WTC11 (cell line): ENCODE measurements around the gene KRT6A. TPM values are rescaled to one million over a fixed set of nuclear protein-coding genes. Genes with fewer than 3 reads are reported as not detected.

Source experiments
- ATAC-seq: fragments of 200-7000 bp; cut with Tn5 transposase; 2 replicates; pipeline ENCODE4 v1.10.0; 2021; ENCODE audit warnings: mild to moderate bottlenecking, moderate library complexity
- CTCF ChIA-PET: fragments of 300-600 bp; sonication (Branson Sonifier 250); formaldehyde crosslinking; loops from one replicate; lab custom pipeline; 2021; ENCODE audit warnings: antibody characterized with exemption; lab: Charles Lee
- POLR2A ChIA-PET: fragments of 350-600 bp; sonication (Branson Sonifier 250); formaldehyde crosslinking; loops from one replicate; lab custom pipeline; 2021; ENCODE audit warnings: antibody characterized with exemption; lab: Charles Lee
- DNase-seq: peaks from one replicate; pipeline ENCODE4 v3.0.0; 2021; ENCODE audit warnings: low spot score
- H3K27ac Mint-ChIP-seq: 2 replicates; pipeline ENCODE4 v1.8.0; 2021; ENCODE audit warnings: mixed read lengths
- H3K27me3 Mint-ChIP-seq: 2 replicates; pipeline ENCODE4 v1.8.0; 2021; ENCODE audit warnings: low read depth, mild to moderate bottlenecking, moderate library complexity, mixed read lengths
- H3K36me3 Mint-ChIP-seq: 2 replicates; pipeline ENCODE4 v1.8.0; 2021; ENCODE audit warnings: mixed read lengths
- H3K4me1 Mint-ChIP-seq: 2 replicates; pipeline ENCODE4 v1.8.0; 2022; ENCODE audit warnings: mixed read lengths
- H3K4me3 Mint-ChIP-seq: 2 replicates; pipeline ENCODE4 v1.8.0; 2021; ENCODE audit warnings: mild to moderate bottlenecking, moderate library complexity, mixed read lengths
- H3K9me3 Mint-ChIP-seq: 2 replicates; pipeline ENCODE4 v1.8.0; 2021; ENCODE audit warnings: mixed read lengths
- ATF1 ChIP-seq: sonication (generic); formaldehyde crosslinking; IDR thresholded peaks from 2 replicates; pipeline ENCODE4 v1.8.1; 2023; ENCODE audit warnings: mild to moderate bottlenecking, moderate library complexity, missing genetic modification reagents
- ESRRA ChIP-seq: sonication (generic); formaldehyde crosslinking; IDR thresholded peaks from 2 replicates; pipeline ENCODE4 v1.8.1; 2022; ENCODE audit warnings: mild to moderate bottlenecking, missing genetic modification reagents, borderline replicate concordance
- ETV6 ChIP-seq: sonication (generic); formaldehyde crosslinking; IDR thresholded peaks from 2 replicates; pipeline ENCODE4 v1.8.1; 2022; ENCODE audit warnings: mild to moderate bottlenecking, missing genetic modification reagents
- FOXJ3 ChIP-seq: sonication (generic); formaldehyde crosslinking; IDR thresholded peaks from 2 replicates; pipeline ENCODE4 v1.9.0; 2021; ENCODE audit warnings: missing genetic modification reagents, mild to moderate bottlenecking, borderline replicate concordance
- FOXK1 ChIP-seq: sonication (generic); formaldehyde crosslinking; IDR thresholded peaks from 2 replicates; pipeline ENCODE4 v1.8.0; 2022; ENCODE audit warnings: mild to moderate bottlenecking, moderate library complexity, missing genetic modification reagents
- GABPB1 ChIP-seq: sonication (generic); formaldehyde crosslinking; IDR thresholded peaks from 2 replicates; pipeline ENCODE4 v1.8.1; 2023; ENCODE audit warnings: mild to moderate bottlenecking, missing genetic modification reagents
- GRHL2 ChIP-seq: fragments of 250-450 bp; sonication (Bioruptor Pico); IDR thresholded peaks from 2 replicates; pipeline ENCODE4 v1.8.0; 2022; ENCODE audit warnings: mild to moderate bottlenecking, moderate library complexity; ENCODE audit not compliant: insufficient replicate concordance, severe bottlenecking
- GTF2I ChIP-seq: fragments of 250-450 bp; sonication (Bioruptor Pico); conservative IDR thresholded peaks from 2 replicates; pipeline ENCODE4 v1.4.0; 2021; ENCODE audit warnings: mild to moderate bottlenecking
- JAZF1 ChIP-seq: fragments of 250-450 bp; sonication (Bioruptor Pico); IDR thresholded peaks from 2 replicates; pipeline ENCODE4 v1.9.0; 2021; ENCODE audit warnings: moderate library complexity, mild to moderate bottlenecking, inconsistent platforms
- MXD4 ChIP-seq: fragments of 250-450 bp; sonication (Bioruptor Pico); IDR thresholded peaks from 2 replicates; pipeline ENCODE4 v1.8.0; 2021; ENCODE audit warnings: mild to moderate bottlenecking, moderate library complexity, borderline replicate concordance
- NFATC4 ChIP-seq: fragments of 250-450 bp; sonication (Bioruptor Pico); IDR thresholded peaks from 2 replicates; pipeline ENCODE4 v1.9.0; 2021; ENCODE audit warnings: mild to moderate bottlenecking
- PRRX2 ChIP-seq: fragments of 250-450 bp; sonication (Bioruptor Pico); IDR thresholded peaks from 2 replicates; pipeline ENCODE4 v1.8.0; 2021; ENCODE audit warnings: mild to moderate bottlenecking
- SMAD3 ChIP-seq: sonication (generic); formaldehyde crosslinking; IDR thresholded peaks from 2 replicates; pipeline ENCODE4 v1.8.0; 2022; ENCODE audit warnings: missing genetic modification reagents, mild to moderate bottlenecking, borderline replicate concordance
- TEAD4 ChIP-seq: sonication (generic); formaldehyde crosslinking; IDR thresholded peaks from 2 replicates; pipeline ENCODE4 v1.8.0; 2022; ENCODE audit warnings: mild to moderate bottlenecking, missing genetic modification reagents
- ZBTB21 ChIP-seq: sonication (generic); formaldehyde crosslinking; IDR thresholded peaks from 2 replicates; pipeline ENCODE4 v1.8.1; 2023; ENCODE audit warnings: mild to moderate bottlenecking, missing genetic modification reagents, borderline replicate concordance
- ZNF317 ChIP-seq: sonication (generic); formaldehyde crosslinking; IDR thresholded peaks from 2 replicates; pipeline ENCODE4 v1.8.1; 2023; ENCODE audit warnings: low read depth, mild to moderate bottlenecking, moderate library complexity, missing genetic modification reagents, borderline replicate concordance
- ZNF396 ChIP-seq: fragments of 250-450 bp; sonication (Bioruptor Pico); IDR thresholded peaks from 2 replicates; pipeline ENCODE4 v1.8.0; 2021; ENCODE audit warnings: mild to moderate bottlenecking, moderate library complexity, borderline replicate concordance
- total RNA-seq: library from RNA; stranded (reverse); gene quantifications from 3 replicates; pipeline ENCODE4 v1.2.3, GENCODE V29; 2021
- TF ChIP-seq, protein P1 (sequence below): sonication (generic); formaldehyde crosslinking; IDR thresholded peaks from 2 replicates; pipeline ENCODE4 v1.8.1; 2022; ENCODE audit warnings: low read depth, mild to moderate bottlenecking, moderate library complexity, missing genetic modification reagents, borderline replicate concordance
- TF ChIP-seq, protein P2 (sequence below): fragments of 250-450 bp; sonication (Bioruptor Pico); IDR thresholded peaks from 2 replicates; pipeline ENCODE4 v1.9.0; 2021; ENCODE audit warnings: mild to moderate bottlenecking, borderline replicate concordance
- TF ChIP-seq, protein P3 (sequence below): fragments of 250-450 bp; sonication (Bioruptor Pico); IDR thresholded peaks from 2 replicates; pipeline ENCODE4 v1.9.0; 2021; ENCODE audit warnings: mild to moderate bottlenecking
- TF ChIP-seq, protein P4 (sequence below): sonication (generic); formaldehyde crosslinking; IDR thresholded peaks from 2 replicates; pipeline ENCODE4 v1.8.1; 2022; ENCODE audit warnings: mild to moderate bottlenecking, moderate library complexity, missing genetic modification reagents
- TF ChIP-seq, protein P5 (sequence below): sonication (generic); formaldehyde crosslinking; IDR thresholded peaks from 2 replicates; pipeline ENCODE4 v1.8.1; 2023; ENCODE audit warnings: mild to moderate bottlenecking, missing genetic modification reagents
- TF ChIP-seq, protein P6 (sequence below): sonication (generic); formaldehyde crosslinking; IDR thresholded peaks from 2 replicates; pipeline ENCODE4 v1.8.1; 2023; ENCODE audit warnings: mild to moderate bottlenecking, moderate library complexity, missing genetic modification reagents

Gene KRT6A
- total RNA-seq, 1 experiment from 2014 or later, result not detected

DNA sequence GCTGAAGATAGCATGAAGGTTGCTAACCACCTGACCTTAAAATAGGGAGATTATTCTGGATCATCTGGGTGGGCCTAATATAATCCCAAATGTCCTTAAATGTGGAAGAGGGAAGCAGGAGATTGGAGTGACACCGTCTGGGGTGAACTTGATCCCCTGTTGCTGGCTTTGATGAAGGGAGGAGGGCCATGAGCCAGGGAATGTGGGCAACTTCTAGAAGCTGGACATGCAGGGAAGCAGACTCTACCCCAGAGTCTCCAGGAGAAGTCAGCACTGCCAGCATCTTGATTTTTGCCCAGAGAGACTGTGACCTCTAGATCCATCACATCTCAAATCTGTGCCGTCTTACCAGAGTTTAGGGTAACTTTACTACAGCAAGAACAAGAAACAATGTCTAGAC, 36.4 kb upstream of the KRT6A start:
- H3K4me3 Mint-ChIP-seq, result no peak overlapping the region
- no peak for DNase-seq
- no peak overlapping the region for H3K27ac Mint-ChIP-seq
- TF ChIP-seq, protein P1, sequence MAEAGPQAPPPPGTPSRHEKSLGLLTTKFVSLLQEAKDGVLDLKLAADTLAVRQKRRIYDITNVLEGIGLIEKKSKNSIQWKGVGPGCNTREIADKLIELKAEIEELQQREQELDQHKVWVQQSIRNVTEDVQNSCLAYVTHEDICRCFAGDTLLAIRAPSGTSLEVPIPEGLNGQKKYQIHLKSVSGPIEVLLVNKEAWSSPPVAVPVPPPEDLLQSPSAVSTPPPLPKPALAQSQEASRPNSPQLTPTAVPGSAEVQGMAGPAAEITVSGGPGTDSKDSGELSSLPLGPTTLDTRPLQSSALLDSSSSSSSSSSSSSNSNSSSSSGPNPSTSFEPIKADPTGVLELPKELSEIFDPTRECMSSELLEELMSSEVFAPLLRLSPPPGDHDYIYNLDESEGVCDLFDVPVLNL, result no peak
- no peak for TF ChIP-seq JAZF1 (CRISPR knock-in tag)
- TF ChIP-seq ZNF317 (CRISPR knock-in tag), result no peak
- no peak for TF ChIP-seq SMAD3 (CRISPR knock-in tag)
- TF ChIP-seq, protein P2, sequence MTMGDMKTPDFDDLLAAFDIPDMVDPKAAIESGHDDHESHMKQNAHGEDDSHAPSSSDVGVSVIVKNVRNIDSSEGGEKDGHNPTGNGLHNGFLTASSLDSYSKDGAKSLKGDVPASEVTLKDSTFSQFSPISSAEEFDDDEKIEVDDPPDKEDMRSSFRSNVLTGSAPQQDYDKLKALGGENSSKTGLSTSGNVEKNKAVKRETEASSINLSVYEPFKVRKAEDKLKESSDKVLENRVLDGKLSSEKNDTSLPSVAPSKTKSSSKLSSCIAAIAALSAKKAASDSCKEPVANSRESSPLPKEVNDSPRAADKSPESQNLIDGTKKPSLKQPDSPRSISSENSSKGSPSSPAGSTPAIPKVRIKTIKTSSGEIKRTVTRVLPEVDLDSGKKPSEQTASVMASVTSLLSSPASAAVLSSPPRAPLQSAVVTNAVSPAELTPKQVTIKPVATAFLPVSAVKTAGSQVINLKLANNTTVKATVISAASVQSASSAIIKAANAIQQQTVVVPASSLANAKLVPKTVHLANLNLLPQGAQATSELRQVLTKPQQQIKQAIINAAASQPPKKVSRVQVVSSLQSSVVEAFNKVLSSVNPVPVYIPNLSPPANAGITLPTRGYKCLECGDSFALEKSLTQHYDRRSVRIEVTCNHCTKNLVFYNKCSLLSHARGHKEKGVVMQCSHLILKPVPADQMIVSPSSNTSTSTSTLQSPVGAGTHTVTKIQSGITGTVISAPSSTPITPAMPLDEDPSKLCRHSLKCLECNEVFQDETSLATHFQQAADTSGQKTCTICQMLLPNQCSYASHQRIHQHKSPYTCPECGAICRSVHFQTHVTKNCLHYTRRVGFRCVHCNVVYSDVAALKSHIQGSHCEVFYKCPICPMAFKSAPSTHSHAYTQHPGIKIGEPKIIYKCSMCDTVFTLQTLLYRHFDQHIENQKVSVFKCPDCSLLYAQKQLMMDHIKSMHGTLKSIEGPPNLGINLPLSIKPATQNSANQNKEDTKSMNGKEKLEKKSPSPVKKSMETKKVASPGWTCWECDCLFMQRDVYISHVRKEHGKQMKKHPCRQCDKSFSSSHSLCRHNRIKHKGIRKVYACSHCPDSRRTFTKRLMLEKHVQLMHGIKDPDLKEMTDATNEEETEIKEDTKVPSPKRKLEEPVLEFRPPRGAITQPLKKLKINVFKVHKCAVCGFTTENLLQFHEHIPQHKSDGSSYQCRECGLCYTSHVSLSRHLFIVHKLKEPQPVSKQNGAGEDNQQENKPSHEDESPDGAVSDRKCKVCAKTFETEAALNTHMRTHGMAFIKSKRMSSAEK (CRISPR knock-in tag), result no peak
- TF ChIP-seq ZNF396 (CRISPR knock-in tag), result no peak
- TF ChIP-seq NFATC4 (CRISPR knock-in tag), result no peak
- POLR2A ChIA-PET, result no interaction called here
- no peaks in the 10 kb centered on the region for H3K4me1 Mint-ChIP-seq
- no peaks in the 10 kb centered on the region for H3K27me3 Mint-ChIP-seq
- H3K36me3 Mint-ChIP-seq, result no peaks in the 10 kb centered on the region
- H3K9me3 Mint-ChIP-seq, result no peaks in the 10 kb centered on the region
- no peak for ATAC-seq
- CTCF ChIA-PET, result no interaction called here

DNA sequence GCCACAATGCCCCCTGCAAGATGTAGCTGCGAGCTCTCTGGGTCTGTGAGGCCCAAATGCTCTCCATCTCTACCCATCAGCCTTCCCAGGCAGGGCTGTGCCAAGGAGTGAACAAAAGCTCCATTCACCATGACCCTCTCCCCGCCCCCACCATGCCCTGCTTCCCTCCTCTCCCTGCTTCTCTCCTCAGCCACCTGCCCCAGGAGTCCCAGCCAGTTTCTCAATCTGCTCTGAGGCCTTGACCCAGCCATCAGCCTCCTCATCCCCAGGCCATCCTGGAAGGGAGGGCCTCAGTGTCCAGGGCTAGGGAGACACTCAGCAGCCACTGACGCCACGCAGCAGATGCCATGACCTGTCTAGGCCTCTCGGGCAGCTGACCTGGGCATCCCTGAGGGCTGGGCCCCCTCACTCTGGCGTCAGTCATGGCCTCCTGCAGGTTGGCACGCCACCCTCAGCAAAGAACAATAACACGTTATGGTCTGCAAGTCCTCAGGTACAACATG, 35.6 kb upstream of the KRT6A start:
- TF ChIP-seq MXD4 (no peak), ETV6 (CRISPR knock-in tag) (no peak), GRHL2 (CRISPR knock-in tag) (no peak), ESRRA (CRISPR knock-in tag) (no peak), TEAD4 (no peak), FOXK1 (CRISPR knock-in tag) (no peak), PRRX2 (CRISPR knock-in tag) (no peak)
- TF ChIP-seq, protein P3, sequence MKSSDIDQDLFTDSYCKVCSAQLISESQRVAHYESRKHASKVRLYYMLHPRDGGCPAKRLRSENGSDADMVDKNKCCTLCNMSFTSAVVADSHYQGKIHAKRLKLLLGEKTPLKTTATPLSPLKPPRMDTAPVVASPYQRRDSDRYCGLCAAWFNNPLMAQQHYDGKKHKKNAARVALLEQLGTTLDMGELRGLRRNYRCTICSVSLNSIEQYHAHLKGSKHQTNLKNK, result no peak
- TF ChIP-seq, protein P4, sequence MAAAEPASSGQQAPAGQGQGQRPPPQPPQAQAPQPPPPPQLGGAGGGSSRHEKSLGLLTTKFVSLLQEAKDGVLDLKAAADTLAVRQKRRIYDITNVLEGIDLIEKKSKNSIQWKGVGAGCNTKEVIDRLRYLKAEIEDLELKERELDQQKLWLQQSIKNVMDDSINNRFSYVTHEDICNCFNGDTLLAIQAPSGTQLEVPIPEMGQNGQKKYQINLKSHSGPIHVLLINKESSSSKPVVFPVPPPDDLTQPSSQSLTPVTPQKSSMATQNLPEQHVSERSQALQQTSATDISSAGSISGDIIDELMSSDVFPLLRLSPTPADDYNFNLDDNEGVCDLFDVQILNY, result no peak
- no peak for ATAC-seq
- ChIA-PET CTCF (no interaction called here), POLR2A (no interaction called here)
- H3K27me3 Mint-ChIP-seq, result no peaks in the 10 kb centered on the region
- H3K36me3 Mint-ChIP-seq, result no peaks in the 10 kb centered on the region
- H3K4me1 Mint-ChIP-seq, result no peaks in the 10 kb centered on the region
- H3K27ac Mint-ChIP-seq, result no peak overlapping the region
- DNase-seq, result no peak
- H3K9me3 Mint-ChIP-seq, result no peaks in the 10 kb centered on the region
- no peak overlapping the region for H3K4me3 Mint-ChIP-seq

DNA sequence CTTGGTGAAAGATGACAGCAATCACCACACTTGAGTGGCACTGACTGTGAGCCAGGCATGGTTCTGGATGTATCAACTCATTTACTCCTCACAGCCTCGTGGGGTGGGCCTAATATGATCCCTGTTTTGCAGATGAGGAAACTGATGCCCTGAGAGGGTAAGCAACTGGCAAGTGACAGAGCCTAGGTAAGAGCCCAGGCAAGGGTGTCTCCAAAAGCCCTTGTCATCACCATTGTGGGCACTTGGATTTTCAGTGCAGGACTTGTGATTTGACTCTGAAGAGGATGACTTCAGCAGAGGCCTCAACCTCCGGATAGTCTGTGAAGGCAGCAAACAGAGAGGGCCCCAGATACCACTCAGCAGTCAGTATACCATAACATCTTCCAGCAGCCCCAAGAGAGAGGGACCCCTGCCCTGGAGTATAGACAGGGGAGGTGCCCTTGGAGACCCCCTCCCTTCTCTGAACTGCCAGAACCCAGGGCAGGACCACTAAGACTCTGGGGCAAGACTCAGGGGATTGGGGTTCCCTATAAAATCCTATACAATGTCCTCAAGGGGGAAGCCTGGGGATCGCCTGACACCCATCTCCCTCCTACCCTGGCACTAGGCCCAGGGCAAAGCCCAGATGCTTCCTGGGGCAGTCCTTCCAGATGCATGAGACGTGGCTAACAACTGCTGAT, 34.2 kb upstream of the KRT6A start:
- no peaks in the 10 kb centered on the region for H3K27me3 Mint-ChIP-seq
- POLR2A ChIA-PET, result no interaction called here
- no peaks in the 10 kb centered on the region for H3K36me3 Mint-ChIP-seq
- no peak overlapping the region for H3K27ac Mint-ChIP-seq
- CTCF ChIA-PET, result no interaction called here
- DNase-seq (no peak), ATAC-seq (no peak)
- no peak overlapping the region for H3K4me3 Mint-ChIP-seq
- no peaks in the 10 kb centered on the region for H3K9me3 Mint-ChIP-seq
- H3K4me1 Mint-ChIP-seq, result no peaks in the 10 kb centered on the region
- TF ChIP-seq, protein P5, sequence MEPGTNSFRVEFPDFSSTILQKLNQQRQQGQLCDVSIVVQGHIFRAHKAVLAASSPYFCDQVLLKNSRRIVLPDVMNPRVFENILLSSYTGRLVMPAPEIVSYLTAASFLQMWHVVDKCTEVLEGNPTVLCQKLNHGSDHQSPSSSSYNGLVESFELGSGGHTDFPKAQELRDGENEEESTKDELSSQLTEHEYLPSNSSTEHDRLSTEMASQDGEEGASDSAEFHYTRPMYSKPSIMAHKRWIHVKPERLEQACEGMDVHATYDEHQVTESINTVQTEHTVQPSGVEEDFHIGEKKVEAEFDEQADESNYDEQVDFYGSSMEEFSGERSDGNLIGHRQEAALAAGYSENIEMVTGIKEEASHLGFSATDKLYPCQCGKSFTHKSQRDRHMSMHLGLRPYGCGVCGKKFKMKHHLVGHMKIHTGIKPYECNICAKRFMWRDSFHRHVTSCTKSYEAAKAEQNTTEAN (CRISPR knock-in tag), result no peak
- TF ChIP-seq, protein P6, sequence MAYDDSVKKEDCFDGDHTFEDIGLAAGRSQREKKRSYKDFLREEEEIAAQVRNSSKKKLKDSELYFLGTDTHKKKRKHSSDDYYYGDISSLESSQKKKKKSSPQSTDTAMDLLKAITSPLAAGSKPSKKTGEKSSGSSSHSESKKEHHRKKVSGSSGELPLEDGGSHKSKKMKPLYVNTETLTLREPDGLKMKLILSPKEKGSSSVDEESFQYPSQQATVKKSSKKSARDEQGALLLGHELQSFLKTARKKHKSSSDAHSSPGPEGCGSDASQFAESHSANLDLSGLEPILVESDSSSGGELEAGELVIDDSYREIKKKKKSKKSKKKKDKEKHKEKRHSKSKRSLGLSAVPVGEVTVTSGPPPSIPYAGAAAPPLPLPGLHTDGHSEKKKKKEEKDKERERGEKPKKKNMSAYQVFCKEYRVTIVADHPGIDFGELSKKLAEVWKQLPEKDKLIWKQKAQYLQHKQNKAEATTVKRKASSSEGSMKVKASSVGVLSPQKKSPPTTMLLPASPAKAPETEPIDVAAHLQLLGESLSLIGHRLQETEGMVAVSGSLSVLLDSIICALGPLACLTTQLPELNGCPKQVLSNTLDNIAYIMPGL (CRISPR knock-in tag), result no peak
- TF ChIP-seq ZBTB21 (CRISPR knock-in tag) (no peak), GTF2I (CRISPR knock-in tag) (no peak), ATF1 (no peak), ESRRA (CRISPR knock-in tag) (no peak), FOXJ3 (no peak), GABPB1 (no peak), ZNF317 (CRISPR knock-in tag) (no peak)
